ENCODE measurements around the gene ACOT6.
"Not testable (repeated sequence)": the region's sequence is repeated elsewhere in the genome, so short reads cannot be mapped to it uniquely, and the experiment has no call there.

The ACOT6 gene

GRCh38 chr14:73655851-73656250, 43.5 kb downstream of the ACOT6 start:
- H3K27ac ChIP-seq (ENCODE audit: low read depth, low read length), result no peak overlapping the region
- no peaks in the 10 kb centered on the region for H3K27me3 ChIP-seq (ENCODE audit: control insufficient read depth, insufficient read depth, low read length)
- no peaks in the 10 kb centered on the region for H3K4me1 ChIP-seq (ENCODE audit: control insufficient read depth, insufficient read depth, low read length)
- H3K4me3 ChIP-seq (ENCODE audit: low read depth, low read length), result no peak overlapping the region
- H3K36me3 ChIP-seq (ENCODE audit: control insufficient read depth, insufficient read depth, low read length), result peaks cover 8% of the 10 kb centered on the region; the same call in 1 of the 2 replicates
- no peak overlapping the region for H3K9ac ChIP-seq (ENCODE audit: low read depth, low read length)
- H3K9me3 ChIP-seq (ENCODE audit: control insufficient read depth, insufficient read depth, low read length), result no peaks in the 10 kb centered on the region

GRCh38 chr14:73659202-73659601, 46.9 kb downstream of the ACOT6 start:
- H3K4me1 ChIP-seq (ENCODE audit: control insufficient read depth, insufficient read depth, low read length), result peaks cover 11% of the 10 kb centered on the region; the same call in 1 of the 2 replicates
- H3K9ac ChIP-seq (ENCODE audit: low read depth, low read length); H3K9me3 ChIP-seq (ENCODE audit: control insufficient read depth, insufficient read depth, low read length); H3K27me3 ChIP-seq (ENCODE audit: control insufficient read depth, insufficient read depth, low read length); H3K4me3 ChIP-seq (ENCODE audit: low read depth, low read length); H3K27ac ChIP-seq (ENCODE audit: low read depth, low read length): not testable (repeated sequence)
- peaks cover 11% of the 10 kb centered on the region for H3K36me3 ChIP-seq (ENCODE audit: control insufficient read depth, insufficient read depth, low read length)

GRCh38 chr14:73660511-73660910, 48.2 kb downstream of the ACOT6 start:
- Histone ChIP-seq H3K9me3 (ENCODE audit: control insufficient read depth, insufficient read depth, low read length) (no peaks in the 10 kb centered on the region), H3K27ac (ENCODE audit: low read depth, low read length) (no peak overlapping the region), H3K4me3 (ENCODE audit: low read depth, low read length) (no peak overlapping the region), H3K36me3 (ENCODE audit: control insufficient read depth, insufficient read depth, low read length) (peaks cover 9% of the 10 kb centered on the region), H3K9ac (ENCODE audit: low read depth, low read length) (no peak overlapping the region), H3K4me1 (ENCODE audit: control insufficient read depth, insufficient read depth, low read length) (peaks cover 11% of the 10 kb centered on the region; the same call in 1 of the 2 replicates), H3K27me3 (ENCODE audit: control insufficient read depth, insufficient read depth, low read length) (no peaks in the 10 kb centered on the region)

GRCh38 chr14:73661872-73662271, 49.6 kb downstream of the ACOT6 start:
- no peak overlapping the region for H3K27ac ChIP-seq (ENCODE audit: low read depth, low read length)
- H3K36me3 ChIP-seq (ENCODE audit: control insufficient read depth, insufficient read depth, low read length), result peaks cover 9% of the 10 kb centered on the region
- H3K4me1 ChIP-seq (ENCODE audit: control insufficient read depth, insufficient read depth, low read length), result peaks cover 11% of the 10 kb centered on the region; the same call in 1 of the 2 replicates
- H3K9ac ChIP-seq (ENCODE audit: low read depth, low read length), result no peak overlapping the region
- no peaks in the 10 kb centered on the region for H3K9me3 ChIP-seq (ENCODE audit: control insufficient read depth, insufficient read depth, low read length)
- no peaks in the 10 kb centered on the region for H3K27me3 ChIP-seq (ENCODE audit: control insufficient read depth, insufficient read depth, low read length)
- H3K4me3 ChIP-seq (ENCODE audit: low read depth, low read length), result no peak overlapping the region

GRCh38 chr14:73662487-73662943, 50.2 kb downstream of the ACOT6 start:
- Histone ChIP-seq H3K27me3 (ENCODE audit: control insufficient read depth, insufficient read depth, low read length) (no peaks in the 10 kb centered on the region), H3K4me3 (ENCODE audit: low read depth, low read length) (no peak overlapping the region), H3K9ac (ENCODE audit: low read depth, low read length) (peak overlapping the region; percentile 50; the same call in 1 of the 2 replicates), H3K36me3 (ENCODE audit: control insufficient read depth, insufficient read depth, low read length) (peaks cover 9% of the 10 kb centered on the region), H3K27ac (ENCODE audit: low read depth, low read length) (no peak overlapping the region), H3K4me1 (ENCODE audit: control insufficient read depth, insufficient read depth, low read length) (peaks cover 11% of the 10 kb centered on the region; the same call in 1 of the 2 replicates), H3K9me3 (ENCODE audit: control insufficient read depth, insufficient read depth, low read length) (no peaks in the 10 kb centered on the region)

GRCh38 chr14:73663548-73664212, 51.4 kb downstream of the ACOT6 start:
- Histone ChIP-seq H3K9ac (ENCODE audit: low read depth, low read length) (no peak overlapping the region), H3K4me3 (ENCODE audit: low read depth, low read length) (no peak overlapping the region), H3K27ac (ENCODE audit: low read depth, low read length) (no peak overlapping the region), H3K9me3 (ENCODE audit: control insufficient read depth, insufficient read depth, low read length) (no peaks in the 10 kb centered on the region), H3K36me3 (ENCODE audit: control insufficient read depth, insufficient read depth, low read length) (peaks cover 9% of the 10 kb centered on the region), H3K27me3 (ENCODE audit: control insufficient read depth, insufficient read depth, low read length) (no peaks in the 10 kb centered on the region), H3K4me1 (ENCODE audit: control insufficient read depth, insufficient read depth, low read length) (peaks cover 11% of the 10 kb centered on the region; the same call in 1 of the 2 replicates)

GRCh38 chr14:73665130-73665529, 52.8 kb downstream of the ACOT6 start:
- Histone ChIP-seq H3K27me3 (ENCODE audit: control insufficient read depth, insufficient read depth, low read length) (no peaks in the 10 kb centered on the region), H3K9me3 (ENCODE audit: control insufficient read depth, insufficient read depth, low read length) (no peaks in the 10 kb centered on the region), H3K36me3 (ENCODE audit: control insufficient read depth, insufficient read depth, low read length) (peaks cover 8% of the 10 kb centered on the region), H3K27ac (ENCODE audit: low read depth, low read length) (no peak overlapping the region), H3K9ac (ENCODE audit: low read depth, low read length) (no peak overlapping the region), H3K4me1 (ENCODE audit: control insufficient read depth, insufficient read depth, low read length) (peaks cover 11% of the 10 kb centered on the region; the same call in 1 of the 2 replicates), H3K4me3 (ENCODE audit: low read depth, low read length) (no peak overlapping the region)

- H3K4me1 ChIP-seq (ENCODE audit: control insufficient read depth, insufficient read depth, low read length), result peaks cover 11% of the 10 kb centered on the region; the same call in 1 of the 2 replicates
- no peaks in the 10 kb centered on the region for H3K27me3 ChIP-seq (ENCODE audit: control insufficient read depth, insufficient read depth, low read length)
- H3K36me3 ChIP-seq (ENCODE audit: control insufficient read depth, insufficient read depth, low read length), result peaks cover 3% of the 10 kb centered on the region; the same call in 1 of the 2 replicates
- H3K27ac ChIP-seq (ENCODE audit: low read depth, low read length), result no peak overlapping the region
- H3K9me3 ChIP-seq (ENCODE audit: control insufficient read depth, insufficient read depth, low read length), result no peaks in the 10 kb centered on the region
- H3K9ac ChIP-seq (ENCODE audit: low read depth, low read length), result no peak overlapping the region
- H3K4me3 ChIP-seq (ENCODE audit: low read depth, low read length), result no peak overlapping the region
Measured at GRCh38 chr14:73666583-73666982, 54.3 kb downstream of the ACOT6 start.

GRCh38 chr14:73667854-73668253, 55.5 kb downstream of the ACOT6 start:
- H3K9me3 ChIP-seq (ENCODE audit: control insufficient read depth, insufficient read depth, low read length), result no peaks in the 10 kb centered on the region
- H3K4me1 ChIP-seq (ENCODE audit: control insufficient read depth, insufficient read depth, low read length), result peaks cover 8% of the 10 kb centered on the region; the same call in 1 of the 2 replicates
- no peak overlapping the region for H3K27ac ChIP-seq (ENCODE audit: low read depth, low read length)
- no peaks in the 10 kb centered on the region for H3K27me3 ChIP-seq (ENCODE audit: control insufficient read depth, insufficient read depth, low read length)
- peaks cover 4% of the 10 kb centered on the region for H3K36me3 ChIP-seq (ENCODE audit: control insufficient read depth, insufficient read depth, low read length)
- no peak overlapping the region for H3K9ac ChIP-seq (ENCODE audit: low read depth, low read length)
- H3K4me3 ChIP-seq (ENCODE audit: low read depth, low read length), result no peak overlapping the region

Measured in HUES48 (cell line).